GM18520 (cell line): Measurements from ENCODE around the gene PRKAR1B.
"Not testable (repeated sequence)": the region's sequence is repeated elsewhere in the genome, so short reads cannot be mapped to it uniquely, and the experiment has no call there.

Source experiments
- ATAC-seq: cut with Tn5 transposase; IDR thresholded peaks from one replicate; pipeline ENCODE4 v1.9.1; 2021; ENCODE audit not compliant: unreplicated experiment

Gene PRKAR1B

GRCh38 chr7:757741-758163, 30.7 kb upstream of the PRKAR1B start:
- no peak for ATAC-seq

DNA sequence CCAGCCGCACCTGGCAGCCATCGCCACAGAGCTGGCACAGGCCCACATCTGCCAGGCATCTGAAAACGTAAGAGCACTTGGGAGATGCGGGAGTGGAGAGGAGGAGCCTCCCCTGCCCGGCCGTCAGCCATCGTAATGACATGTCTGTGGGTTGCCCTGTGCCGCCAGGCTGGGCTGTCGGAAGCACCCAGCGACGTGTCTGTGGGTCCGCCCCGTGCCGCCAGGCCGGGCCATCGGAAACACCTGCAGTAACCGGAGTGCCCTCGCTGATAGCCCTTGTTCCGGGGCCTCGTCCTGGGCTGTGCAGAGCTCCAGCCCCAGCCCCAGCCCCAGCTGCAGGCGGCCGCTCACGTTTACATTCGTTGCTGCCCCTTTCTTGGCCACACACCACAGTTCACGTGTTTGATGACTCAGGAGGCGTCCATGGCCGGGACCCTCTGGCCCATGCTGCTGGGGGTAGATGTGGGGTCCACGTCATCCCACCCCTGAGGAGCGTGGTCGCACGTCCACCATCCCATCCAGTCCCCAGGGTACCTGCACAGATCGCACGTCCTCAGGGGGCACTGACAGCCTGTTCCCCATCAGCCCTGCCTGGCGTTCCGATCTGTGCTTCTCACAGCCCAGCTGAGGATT, 30.0 kb upstream of the PRKAR1B start:
- no peak for ATAC-seq

DNA sequence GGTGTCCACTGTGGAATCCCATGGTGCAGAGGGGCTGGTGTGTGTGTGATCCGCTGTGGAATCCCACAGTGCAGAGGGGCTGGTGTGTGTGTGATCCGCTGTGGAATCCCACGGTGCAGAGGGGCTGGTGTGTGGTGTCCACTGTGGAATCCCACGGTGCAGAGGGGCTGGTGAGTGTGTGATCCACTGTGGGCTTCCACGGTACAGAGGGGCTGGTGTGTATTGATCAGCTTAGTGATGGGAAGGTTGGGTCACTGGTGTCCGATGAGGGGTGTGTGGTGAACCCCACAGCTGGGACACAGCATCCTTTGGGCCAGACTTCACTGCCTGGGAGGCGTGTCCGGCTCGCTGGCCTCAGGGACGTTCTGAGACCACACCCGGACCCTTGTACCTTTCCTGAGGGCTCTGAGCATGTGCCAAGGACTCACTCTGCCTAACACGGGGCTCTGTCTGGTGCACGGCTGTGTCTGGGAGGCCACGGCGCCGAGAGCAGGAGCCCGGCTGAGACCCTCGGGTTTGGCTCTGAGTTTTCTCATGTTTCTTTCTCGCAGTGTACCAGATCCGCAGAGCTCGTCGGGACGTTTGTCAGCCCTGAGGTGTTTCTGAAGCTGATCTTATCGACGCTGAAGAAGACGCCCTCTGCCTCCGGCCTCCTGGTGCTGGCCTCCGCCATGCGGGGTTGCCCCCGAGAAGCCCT, 29.3 kb upstream of the PRKAR1B start:
- ATAC-seq = no peak

GRCh38 chr7:755413-755805, 28.3 kb upstream of the PRKAR1B start:
- ATAC-seq = no peak

DNA sequence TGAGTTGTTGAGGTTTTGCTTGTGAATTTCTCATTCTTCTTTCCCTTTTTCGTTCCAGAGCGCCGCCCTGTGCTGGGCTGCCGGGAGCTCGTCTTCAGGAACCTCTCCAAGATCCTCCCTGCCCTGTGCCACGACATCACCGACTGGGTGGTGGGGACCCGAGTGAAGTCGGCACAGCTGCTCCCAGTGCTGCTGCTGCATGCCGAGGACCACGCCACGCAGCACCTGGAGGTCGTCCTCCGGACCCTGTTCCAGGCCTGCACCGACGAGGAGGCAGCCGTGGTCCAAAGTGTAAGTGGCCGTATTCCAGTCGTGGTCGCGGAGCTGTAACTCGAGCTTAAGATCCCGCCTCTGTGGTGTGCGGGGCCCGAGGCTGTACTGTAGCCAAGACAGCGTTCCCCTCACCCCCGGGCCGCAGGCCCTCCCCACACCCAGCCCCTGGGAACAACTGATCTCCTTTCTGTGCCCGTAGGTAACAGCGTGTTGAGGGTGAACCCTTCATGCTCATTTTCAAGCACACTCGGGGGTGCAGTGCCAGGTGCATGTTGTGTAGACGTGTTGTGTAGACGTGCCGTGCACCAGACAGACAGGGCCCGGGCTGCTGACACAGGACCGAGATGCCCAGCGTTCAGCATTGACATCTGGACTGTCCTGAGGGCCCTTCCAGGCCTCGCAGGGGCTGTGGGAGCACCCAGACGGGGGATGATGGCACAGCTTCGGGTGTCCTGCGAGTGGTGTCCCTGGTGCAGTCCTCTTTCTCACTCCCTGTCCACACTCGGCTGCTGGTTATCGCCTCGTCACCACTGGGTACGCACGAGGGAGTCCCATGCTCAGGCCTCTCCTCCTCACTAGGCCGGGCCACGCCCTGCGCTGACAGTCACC, 27.7 kb upstream of the PRKAR1B start:
- no peak for ATAC-seq

DNA sequence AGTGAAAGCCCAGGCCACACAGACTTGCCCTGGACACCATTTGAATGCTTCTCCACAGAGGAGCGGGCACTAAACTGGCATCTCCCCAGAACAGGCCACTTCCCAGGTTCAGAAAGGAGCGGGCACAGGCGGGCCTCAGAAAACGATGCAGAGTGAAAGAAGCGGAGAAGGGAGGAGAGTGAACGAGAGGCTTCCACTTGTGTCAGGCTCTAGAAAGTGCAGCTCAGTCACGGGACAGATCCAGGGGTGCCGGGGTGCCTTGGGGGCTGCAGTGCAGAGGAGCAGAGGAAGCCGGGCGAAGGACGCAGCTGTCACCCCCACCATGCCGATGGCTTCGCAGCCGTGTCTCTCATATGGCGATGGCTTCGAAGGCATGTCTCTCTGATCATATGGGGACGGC, 26.1 kb upstream of the PRKAR1B start:
- ATAC-seq = no peak

DNA sequence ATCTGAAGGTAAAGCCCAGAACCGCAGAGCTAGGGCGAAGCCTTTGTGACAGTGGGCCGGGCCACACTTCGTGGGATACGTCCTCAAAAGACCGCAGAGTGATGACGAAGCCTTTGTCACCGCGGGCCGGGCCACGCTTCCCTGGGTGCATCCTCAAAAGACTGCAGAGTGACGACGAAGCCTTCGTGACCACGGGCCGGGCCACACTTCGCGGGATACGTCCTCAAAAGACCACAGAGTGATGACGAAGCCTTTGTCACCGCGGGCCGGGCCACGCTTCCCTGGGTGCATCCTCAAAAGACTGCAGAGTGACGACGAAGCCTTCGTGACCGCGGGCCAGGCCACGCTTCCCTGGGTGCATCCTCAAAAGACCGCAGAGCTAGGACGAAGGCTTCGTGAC, 25.2 kb upstream of the PRKAR1B start:
- not testable (repeated sequence) for ATAC-seq

- ATAC-seq = no peak
Measured at GRCh38 chr7:751826-752225, 24.7 kb upstream of the PRKAR1B start.

GRCh38 chr7:750111-750905, 23.2 kb upstream of the PRKAR1B start:
- no peak for ATAC-seq

- no peak for ATAC-seq
Measured at GRCh38 chr7:749140-749551, 22.1 kb upstream of the PRKAR1B start.

GRCh38 chr7:748446-748845, 21.4 kb upstream of the PRKAR1B start:
- ATAC-seq = no peak

DNA sequence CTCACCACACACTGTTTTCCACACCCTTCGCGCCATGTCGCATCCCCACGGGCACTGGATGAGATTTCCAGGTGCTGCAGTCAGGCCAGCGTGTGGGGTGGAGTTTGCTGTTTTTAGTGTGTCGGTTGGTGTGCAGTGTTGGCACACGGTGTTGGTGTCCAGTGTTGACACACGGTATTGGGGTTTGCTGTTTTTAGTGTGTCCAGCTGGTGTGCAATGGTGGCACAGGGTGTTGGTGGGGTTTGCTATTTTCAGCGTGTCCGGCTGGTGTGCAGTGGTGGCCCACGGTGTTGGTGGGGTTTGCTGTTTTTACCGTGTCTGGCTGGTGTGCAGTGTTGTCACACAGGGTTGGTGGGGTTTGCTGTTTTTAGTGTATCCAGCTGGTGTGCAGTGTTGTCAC, 20.1 kb upstream of the PRKAR1B start:
- no peak for ATAC-seq

DNA sequence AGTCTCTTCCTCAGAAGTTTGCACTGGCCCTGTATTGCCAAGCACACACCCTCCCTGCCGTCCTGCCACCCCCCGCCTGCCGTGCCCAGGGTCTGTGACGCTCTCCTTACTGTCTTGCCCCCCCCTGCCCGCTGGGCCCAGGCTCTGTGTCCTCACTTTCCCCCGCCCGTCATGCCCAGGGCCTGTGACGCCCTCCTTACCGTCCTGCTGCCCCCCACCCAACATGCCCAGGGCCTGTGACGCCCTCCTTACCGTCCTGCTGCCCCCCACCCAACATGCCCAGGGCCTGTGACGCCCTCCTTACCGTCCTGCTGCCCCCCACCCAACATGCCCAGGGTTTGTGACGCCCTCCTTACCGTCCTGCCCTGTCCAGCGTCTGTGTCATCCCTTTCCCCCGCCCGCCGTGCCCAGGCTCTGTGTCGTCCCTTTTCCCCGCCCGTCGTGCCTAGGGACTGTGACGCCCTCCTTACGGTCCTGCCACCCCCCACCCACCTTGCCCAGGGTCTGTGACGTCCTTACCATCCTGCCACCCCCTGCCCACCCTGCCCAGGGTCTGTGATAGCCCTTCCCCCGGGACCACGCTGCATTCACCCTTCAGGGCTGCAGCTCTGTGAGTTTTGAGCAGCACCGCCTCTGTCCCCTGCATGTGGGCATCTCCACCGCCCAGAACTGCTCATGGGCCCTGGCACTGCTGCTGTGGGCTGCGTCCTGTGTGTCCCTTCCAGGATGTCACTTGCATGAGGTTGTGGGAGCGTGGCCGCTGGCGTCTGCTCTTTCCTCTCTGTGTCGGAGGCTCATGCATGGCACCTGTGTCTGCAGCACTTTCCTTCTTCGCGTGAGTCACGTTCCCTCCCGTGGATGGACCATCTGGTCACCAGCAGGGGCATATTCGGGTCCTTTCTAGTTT, 19.3 kb upstream of the PRKAR1B start:
- ATAC-seq = no peak

DNA sequence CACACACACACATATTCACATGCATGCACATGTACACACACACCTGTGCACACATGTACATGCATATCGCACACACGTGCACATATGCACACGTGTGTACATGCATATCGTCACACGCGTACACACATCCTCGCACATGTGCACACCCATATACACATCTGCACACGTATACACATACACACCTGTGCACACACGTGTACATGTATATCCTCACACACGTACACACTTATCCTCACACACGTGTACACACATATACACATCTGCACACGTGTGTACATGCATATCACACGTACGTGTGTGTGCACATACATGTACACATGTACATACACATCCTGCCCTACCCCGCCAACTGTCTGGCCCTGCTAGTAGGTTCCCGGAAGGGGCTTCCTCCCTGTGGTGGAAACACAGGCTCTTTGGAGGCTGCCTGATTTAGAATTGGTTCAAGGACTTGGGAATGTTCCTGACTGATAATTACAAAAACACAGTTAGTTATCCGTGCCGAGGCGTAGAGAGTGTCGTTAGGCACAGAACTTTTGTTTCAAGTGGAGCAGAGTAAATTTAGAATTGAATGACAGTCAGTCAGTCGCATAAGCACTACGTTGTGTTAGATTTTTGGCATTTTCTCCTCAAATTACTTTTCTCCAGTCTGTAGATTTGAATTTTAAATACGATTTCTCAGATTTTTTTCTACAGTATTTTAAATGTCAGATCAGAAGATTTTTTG, 18.5 kb upstream of the PRKAR1B start:
- no peak for ATAC-seq

GRCh38 chr7:744854-745430, 17.9 kb upstream of the PRKAR1B start:
- ATAC-seq = no peak

GRCh38 chr7:744128-744520, 17.0 kb upstream of the PRKAR1B start:
- ATAC-seq = not testable (repeated sequence)

GRCh38 chr7:743341-744127, 16.5 kb upstream of the PRKAR1B start:
- ATAC-seq = not testable (repeated sequence)

- ATAC-seq = no peak
Measured at GRCh38 chr7:742791-743190, 15.7 kb upstream of the PRKAR1B start.
